Heart left ventricle (tissue), 16 donors: ENCODE data around the gene ZBTB4. TPM values are rescaled to one million over a fixed set of nuclear protein-coding genes. Genes with fewer than 3 reads are reported as not detected.

Source experiments
- ATAC-seq, 4 donors: fragments of 200-7000 bp; cut with Tn5 transposase; one replicate each; pipeline ENCODE4 v1.9.1; 2020 to 2022; ENCODE audit warnings: moderate library complexity in 4 of 4, mild to moderate bottlenecking in 3 of 4, moderate number of reproducible peaks in 1 of 4
- DNase-seq, 5 donors: peaks; one replicate each; pipeline ENCODE4 v3.0.0-alpha.2; 2020
- H3K27ac ChIP-seq, 12 donors: fragments of 200-600 bp; sonication (generic) in 4 of 12; one replicate each; pipeline versions ENCODE4 v1.5.0 to v1.8.0; 2016 to 2022; ENCODE audit warnings: mild to moderate bottlenecking in 2 of 12
- H3K27me3 ChIP-seq, 9 donors: fragments of 200-600 bp; sonication (generic) in 2 of 9; one replicate each; pipeline versions ENCODE4 v1.5.1 to v1.8.0; 2016 to 2022; ENCODE audit warnings: mild to moderate bottlenecking in 3 of 9
- H3K36me3 ChIP-seq, 9 donors: fragments of 200-600 bp; sonication (generic) in 2 of 9; one replicate each; pipeline versions ENCODE4 v1.5.0 to v1.8.0; 2018 to 2022; ENCODE audit warnings: mild to moderate bottlenecking in 2 of 9
- H3K4me1 ChIP-seq, 12 donors: fragments of 200-600 bp; sonication (generic) in 4 of 12; one replicate each; pipeline versions ENCODE4 v1.5.0 to v1.8.0; 2016 to 2022; ENCODE audit warnings: mild to moderate bottlenecking in 3 of 12
- H3K4me3 ChIP-seq, 12 donors: fragments of 200-600 bp; sonication (generic) in 4 of 12; one replicate each; pipeline versions ENCODE4 v1.5.0 to v1.8.0; 2017 to 2022; ENCODE audit warnings: mild to moderate bottlenecking in 9 of 12, moderate library complexity in 4 of 12
- H3K9me3 ChIP-seq, 12 donors: fragments of 200-600 bp; sonication (generic) in 4 of 12; one replicate each; pipeline versions ENCODE4 v1.5.0 to v1.8.0; 2016 to 2022; ENCODE audit warnings: mild to moderate bottlenecking in 1 of 12
- POLR2A ChIP-seq, 2 donors: fragments of 450-650 bp; IDR thresholded peaks; one replicate each; pipeline ENCODE4 v1.6.1; 2017; ENCODE audit warnings: antibody characterized with exemption in 2 of 2, mild to moderate bottlenecking in 2 of 2, moderate library complexity in 2 of 2
- WGBS, 4 donors: extraction: QIAGEN DNeasy Blood & Tissue Kit in 2 of 4; methylation state at CpG; one replicate each; pipeline versions ENCODE4 v1.1.5 to v1.1.7; 2013 to 2018; 5-methylcytosine and 5-hydroxymethylcytosine counted together
- intact Hi-C, 10 donors: fragments of 100-400 bp; cut with DNase I; formaldehyde crosslinking; loops; one replicate each; pipeline versions ENCODE4 v1.11.1 to v1.14.2; 2022
- polyA plus RNA-seq, 2 donors: library from polyadenylated mRNA; stranded (reverse); fragments of 200-250 nt; gene quantifications; one replicate each; pipeline ENCODE4 v1.2.3, GENCODE V29; 2013
- total RNA-seq, 9 donors: library from RNA; depleted of rRNA in 2 of 9; stranded (reverse); fragments of >200 nt in 2 of 9; fragmentation: NEBNext Ultra II Directional in 3 of 9; extraction: Animal tissue kit (Norgen Biotek cat#: 25700) in 3 of 9; gene quantifications; one replicate each; pipeline versions ENCODE4 v1.1.0 to v1.2.4, GENCODE V29; 2016 to 2023
- TF ChIP-seq, protein P1 (sequence below), 12 donors: fragments of 200-600 bp; sonication (generic) in 4 of 12; IDR thresholded peaks; one replicate each; pipeline versions ENCODE4 v1.5.0 to v1.8.0; 2018 to 2022; ENCODE audit warnings: antibody characterized with exemption in 12 of 12, mild to moderate bottlenecking in 5 of 12
- donor health status: ischemic (EF 13 %, LVEDD 7.1; RV severe dilation, severe dysfunction).
- donor health status: healthy with polysubstance abuse.
- donor health status: DM: no; HTN: yes; CAD: no.
- donor health status: DM: no; HTN: no; CAD: no.
- donor health status: ischemic (EF 25% LVEDD 6.9; RV normal size, moderate dysfunction).
- donor health status: ischemic (EF 25% LVEDD 5.7; RV mildly dilated, moderate dysfunction).
- donor health status: healthy.
- donor health status: DM: yes; HTN: yes; CAD: no.
- donor health status: ischemic (EF 35%, LVEDD 5.7; RV mildly dilated, moderate dysfunction).
- donor health status: nonischemic (EF 11% LVEDD 7.7; RV severe dilation, severe dysfunction).
- donor health status: DM: yes; HTN: yes; CAD: no.
- donor health status: PGD.
- donor health status: ischemic (EF 29% LVEDD 5.4; RV normal size, mild dysfunction).
- donor health status: nonischemic (EF 23%, LVEDD 6.1; RV moderate dilation, normal function).

The ZBTB4 gene
- total and polyA plus RNA-seq, 11 donors: 29.3 to 77.2 (median 58.9) TPM

DNA sequence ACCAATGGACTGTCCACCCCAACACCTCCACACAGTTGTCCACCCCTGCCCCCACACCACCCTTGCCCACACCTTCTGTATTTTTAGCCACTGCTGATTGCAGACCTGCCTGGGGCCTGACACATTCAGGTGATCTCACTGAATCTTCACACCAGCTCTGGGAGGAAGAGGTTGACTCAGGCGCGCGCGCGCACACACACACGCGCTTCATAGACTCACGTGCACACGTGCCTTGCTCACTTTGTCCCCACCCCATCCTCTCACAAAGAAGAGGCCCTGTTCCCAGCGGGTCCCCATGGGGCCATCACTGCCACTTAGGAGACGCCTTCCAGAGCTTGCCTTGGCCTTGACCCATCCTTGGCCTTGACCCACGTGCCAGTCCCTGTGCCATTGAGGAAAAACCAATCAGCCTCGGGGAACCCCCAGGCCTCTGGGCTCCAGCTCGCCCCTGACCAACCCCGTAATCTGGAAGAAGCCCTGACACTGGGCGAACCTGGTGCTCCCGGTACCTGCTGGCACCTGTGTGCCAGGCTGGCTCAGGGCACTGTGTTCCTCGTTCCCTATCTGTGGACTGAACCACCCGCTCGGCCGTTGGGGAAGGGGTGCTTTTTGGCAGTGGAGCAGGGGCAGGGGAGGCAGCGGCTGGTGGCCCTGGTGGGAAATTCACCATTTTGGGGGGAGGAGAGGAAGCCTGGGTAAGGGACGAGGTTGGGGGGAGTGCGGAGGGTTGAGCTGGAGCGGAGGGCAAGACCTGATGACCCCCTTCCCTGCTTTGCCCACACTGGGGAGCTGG, 68.6 kb downstream of the ZBTB4 start:
- 91 to 96% (median 92%) methylated on average over 22 to 25 of the region's 25 CpGs for WGBS, 4 donors
- ATAC-seq: no peak
- DNase-seq: no peak
- no peak for TF ChIP-seq POLR2A (IDR thresholded peaks at IDR 0.05)
- TF ChIP-seq, protein P1, sequence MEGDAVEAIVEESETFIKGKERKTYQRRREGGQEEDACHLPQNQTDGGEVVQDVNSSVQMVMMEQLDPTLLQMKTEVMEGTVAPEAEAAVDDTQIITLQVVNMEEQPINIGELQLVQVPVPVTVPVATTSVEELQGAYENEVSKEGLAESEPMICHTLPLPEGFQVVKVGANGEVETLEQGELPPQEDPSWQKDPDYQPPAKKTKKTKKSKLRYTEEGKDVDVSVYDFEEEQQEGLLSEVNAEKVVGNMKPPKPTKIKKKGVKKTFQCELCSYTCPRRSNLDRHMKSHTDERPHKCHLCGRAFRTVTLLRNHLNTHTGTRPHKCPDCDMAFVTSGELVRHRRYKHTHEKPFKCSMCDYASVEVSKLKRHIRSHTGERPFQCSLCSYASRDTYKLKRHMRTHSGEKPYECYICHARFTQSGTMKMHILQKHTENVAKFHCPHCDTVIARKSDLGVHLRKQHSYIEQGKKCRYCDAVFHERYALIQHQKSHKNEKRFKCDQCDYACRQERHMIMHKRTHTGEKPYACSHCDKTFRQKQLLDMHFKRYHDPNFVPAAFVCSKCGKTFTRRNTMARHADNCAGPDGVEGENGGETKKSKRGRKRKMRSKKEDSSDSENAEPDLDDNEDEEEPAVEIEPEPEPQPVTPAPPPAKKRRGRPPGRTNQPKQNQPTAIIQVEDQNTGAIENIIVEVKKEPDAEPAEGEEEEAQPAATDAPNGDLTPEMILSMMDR (IDR thresholded peaks at IDR 0.05): no peak
- Histone ChIP-seq H3K4me1 (peaks cover 0 to 4% (median 0%) of the 10 kb centered on the region in 12 donors), H3K27ac (no peak overlapping the region), H3K4me3 (no peak overlapping the region), H3K36me3 (peaks cover 0 to 16% (median 0%) of the 10 kb centered on the region in 9 donors), H3K27me3 (no peaks in the 10 kb centered on the region), H3K9me3 (no peaks in the 10 kb centered on the region)
- intact Hi-C loops: no loop called here

DNA sequence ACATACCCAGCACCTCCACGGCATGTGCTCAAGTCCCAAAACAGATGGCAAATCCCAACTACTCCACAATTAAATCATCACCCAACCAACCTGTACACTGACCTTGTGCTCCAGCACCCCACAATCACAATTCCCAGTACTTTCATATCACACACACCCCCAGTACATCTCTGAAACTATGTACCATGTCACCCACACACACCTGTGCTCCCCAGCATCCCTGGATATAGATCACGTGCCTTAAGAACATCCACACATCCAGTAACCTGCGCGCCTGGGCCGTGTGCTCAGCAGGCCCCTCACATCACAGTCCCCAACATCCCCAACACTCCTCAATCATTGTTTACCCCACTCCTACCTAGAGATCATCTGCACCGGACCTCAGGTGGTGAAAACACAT, 69.7 kb downstream of the ZBTB4 start:
- no peak for DNase-seq
- 94 to 95% (median 95%) methylated on average over 6 of the region's 6 CpGs for WGBS, 4 donors
- intact Hi-C loops: no loop called here

More for the DNA sequence above, 69.7 kb downstream of the ZBTB4 start:
- TF ChIP-seq, protein P1 (IDR thresholded peaks at IDR 0.05): no peak
- no peak for TF ChIP-seq POLR2A (IDR thresholded peaks at IDR 0.05)
- peaks cover 0 to 16% (median 0%) of the 10 kb centered on the region in 9 donors for H3K36me3 ChIP-seq
- no peaks in the 10 kb centered on the region for H3K9me3 ChIP-seq
- H3K27ac ChIP-seq: no peak overlapping the region
- H3K4me1 ChIP-seq: peaks cover 0 to 16% (median 5%) of the 10 kb centered on the region in 12 donors
- H3K4me3 ChIP-seq: no peak overlapping the region
- no peak for ATAC-seq
- peaks cover 0 to 5% (median 0%) of the 10 kb centered on the region in 9 donors for H3K27me3 ChIP-seq

Other genes starting within 250 kb of the ZBTB4 start
Only the 30 nearest of the 40 such genes appear.
- gene SLC2A4, start 197.9 kb downstream of the ZBTB4 start, total RNA-seq: 100 to 1,000 TPM in 7 of 9 donors, 10 to 100 TPM in 2; 82.0 to 184 (median 172) TPM
- gene SLC2A4, start 197.9 kb downstream of the ZBTB4 start, polyA plus RNA-seq: 100 to 1,000 TPM in 1 of 2 donors, 10 to 100 TPM in 1; 48.5 to 107 TPM
- 1 to 10 TPM in 1 of 9 donors, under 1 TPM in 8; 0.32 to 1.6 (median 0.56) TPM for gene YBX2, start 185.0 kb downstream of the ZBTB4 start, total RNA-seq
- gene YBX2, start 185.0 kb downstream of the ZBTB4 start, polyA plus RNA-seq: 1 to 10 TPM in 1 of 2 donors, under 1 TPM in 1; 0.43 to 2.0 TPM
- gene EIF5A, start 172.0 kb downstream of the ZBTB4 start, total RNA-seq: 100 to 1,000 TPM; 120 to 500 (median 257) TPM
- 100 to 1,000 TPM; 403 to 934 TPM for gene EIF5A, start 172.0 kb downstream of the ZBTB4 start, polyA plus RNA-seq
- 100 to 1,000 TPM in 1 of 9 donors, 10 to 100 TPM in 8; 51.0 to 118 (median 61.2) TPM for gene GPS2, start 164.3 kb downstream of the ZBTB4 start, total RNA-seq
- gene GPS2, start 164.3 kb downstream of the ZBTB4 start, polyA plus RNA-seq: 10 to 100 TPM; 81.6 to 88.4 TPM
- gene NEURL4, start 150.3 kb downstream of the ZBTB4 start, total RNA-seq: 10 to 100 TPM; 13.6 to 39.2 (median 27.6) TPM
- gene NEURL4, start 150.3 kb downstream of the ZBTB4 start, polyA plus RNA-seq: 10 to 100 TPM; 23.0 to 29.6 TPM
- 10 to 100 TPM in 5 of 9 donors, 1 to 10 TPM in 3, under 1 TPM in 1; 0.88 to 24.2 (median 16.4) TPM for gene ACAP1, start 143.1 kb downstream of the ZBTB4 start, total RNA-seq
- 1 to 10 TPM; 2.6 to 6.1 TPM for gene ACAP1, start 143.1 kb downstream of the ZBTB4 start, polyA plus RNA-seq
- gene KCTD11, start 127.5 kb downstream of the ZBTB4 start, total RNA-seq: 1 to 10 TPM; 3.4 to 9.0 (median 5.9) TPM
- 1 to 10 TPM; 6.4 to 9.6 TPM for gene KCTD11, start 127.5 kb downstream of the ZBTB4 start, polyA plus RNA-seq
- not detected for gene TMEM95, start 124.5 kb downstream of the ZBTB4 start, total RNA-seq
- gene TMEM95, start 124.5 kb downstream of the ZBTB4 start, polyA plus RNA-seq: not detected
- gene TNK1, start 98.5 kb downstream of the ZBTB4 start, total RNA-seq: 1 to 10 TPM; 1.4 to 6.2 (median 2.2) TPM
- 1 to 10 TPM; 1.8 to 2.1 TPM for gene TNK1, start 98.5 kb downstream of the ZBTB4 start, polyA plus RNA-seq
- 10 to 100 TPM; 14.3 to 29.5 (median 16.4) TPM for gene PLSCR3, start 85.1 kb downstream of the ZBTB4 start, total RNA-seq
- 10 to 100 TPM; 21.2 to 28.3 TPM for gene PLSCR3, start 85.1 kb downstream of the ZBTB4 start, polyA plus RNA-seq
- 10 to 100 TPM; 51.9 to 78.7 (median 69.5) TPM for gene TMEM256, start 75.5 kb downstream of the ZBTB4 start, total RNA-seq
- 100 to 1,000 TPM in 1 of 2 donors, 10 to 100 TPM in 1; 74.4 to 195 TPM for gene TMEM256, start 75.5 kb downstream of the ZBTB4 start, polyA plus RNA-seq
- gene NLGN2, start 71.8 kb downstream of the ZBTB4 start, total RNA-seq: 10 to 100 TPM in 2 of 9 donors, 1 to 10 TPM in 7; 4.6 to 12.9 (median 7.3) TPM
- gene NLGN2, start 71.8 kb downstream of the ZBTB4 start, polyA plus RNA-seq: 10 to 100 TPM in 1 of 2 donors, 1 to 10 TPM in 1; 3.5 to 11.1 TPM
- gene SPEM1, start 59.3 kb downstream of the ZBTB4 start, total RNA-seq: not detected
- not detected for gene SPEM1, start 59.3 kb downstream of the ZBTB4 start, polyA plus RNA-seq
- gene SPEM2, start 54.0 kb downstream of the ZBTB4 start, total RNA-seq: not detected
- gene SPEM2, start 54.0 kb downstream of the ZBTB4 start, polyA plus RNA-seq: not detected
- gene SPEM3, start 50.8 kb downstream of the ZBTB4 start, total RNA-seq: not detected
- gene SPEM3, start 50.8 kb downstream of the ZBTB4 start, polyA plus RNA-seq: not detected
- 1 to 10 TPM; 1.7 to 6.8 (median 4.0) TPM for gene TMEM102, start 44.2 kb downstream of the ZBTB4 start, total RNA-seq
- gene TMEM102, start 44.2 kb downstream of the ZBTB4 start, polyA plus RNA-seq: 1 to 10 TPM; 1.8 to 4.5 TPM
- gene FGF11, start 40.1 kb downstream of the ZBTB4 start, total RNA-seq: 1 to 10 TPM; 2.8 to 9.6 (median 7.8) TPM
- gene FGF11, start 40.1 kb downstream of the ZBTB4 start, polyA plus RNA-seq: 1 to 10 TPM; 1.6 to 9.6 TPM
- 10 to 100 TPM in 7 of 9 donors, 1 to 10 TPM in 2; 8.2 to 14.2 (median 11.0) TPM for gene CHRNB1, start 34.6 kb downstream of the ZBTB4 start, total RNA-seq
- 10 to 100 TPM; 11.2 to 27.3 TPM for gene CHRNB1, start 34.6 kb downstream of the ZBTB4 start, polyA plus RNA-seq
- not detected for gene SLC35G6, start 1.8 kb upstream of the ZBTB4 start, total RNA-seq
- under 1 TPM in 1 of 2 donors, not detected in 1; 0.08 TPM for gene SLC35G6, start 1.8 kb upstream of the ZBTB4 start, polyA plus RNA-seq
- gene POLR2A, start 4.7 kb upstream of the ZBTB4 start, total RNA-seq: 10 to 100 TPM; 31.4 to 77.6 (median 50.7) TPM
- gene POLR2A, start 4.7 kb upstream of the ZBTB4 start, polyA plus RNA-seq: 10 to 100 TPM; 17.3 to 18.5 TPM
- 10 to 100 TPM; 20.3 to 49.5 (median 35.1) TPM for gene TNFSF12, start 69.4 kb upstream of the ZBTB4 start, total RNA-seq
- 10 to 100 TPM; 19.6 to 36.8 TPM for gene TNFSF12, start 69.4 kb upstream of the ZBTB4 start, polyA plus RNA-seq
- 10 to 100 TPM in 3 of 9 donors, 1 to 10 TPM in 6; 3.7 to 43.0 (median 6.4) TPM for gene TNFSF13, start 79.1 kb upstream of the ZBTB4 start, total RNA-seq
- gene TNFSF13, start 79.1 kb upstream of the ZBTB4 start, polyA plus RNA-seq: 1 to 10 TPM; 6.9 to 7.1 TPM
- 10 to 100 TPM; 26.4 to 59.5 (median 28.9) TPM for gene SENP3, start 82.3 kb upstream of the ZBTB4 start, total RNA-seq
- 10 to 100 TPM; 29.1 to 65.5 TPM for gene SENP3, start 82.3 kb upstream of the ZBTB4 start, polyA plus RNA-seq
- gene CD68, start 100.0 kb upstream of the ZBTB4 start, total RNA-seq: 100 to 1,000 TPM in 2 of 9 donors, 10 to 100 TPM in 6, 1 to 10 TPM in 1; 9.9 to 324 (median 22.5) TPM
- gene CD68, start 100.0 kb upstream of the ZBTB4 start, polyA plus RNA-seq: 10 to 100 TPM; 11.3 to 46.7 TPM
- gene MPDU1, start 104.2 kb upstream of the ZBTB4 start, total RNA-seq: 10 to 100 TPM; 18.4 to 90.1 (median 25.4) TPM
- gene MPDU1, start 104.2 kb upstream of the ZBTB4 start, polyA plus RNA-seq: 100 to 1,000 TPM in 1 of 2 donors, 10 to 100 TPM in 1; 33.3 to 106 TPM
- 1 to 10 TPM in 4 of 9 donors, under 1 TPM in 4, not detected in 1; 0.65 to 8.0 (median 1.2) TPM for gene SOX15, start 110.5 kb upstream of the ZBTB4 start, total RNA-seq
- gene SOX15, start 110.5 kb upstream of the ZBTB4 start, polyA plus RNA-seq: 1 to 10 TPM in 1 of 2 donors, under 1 TPM in 1; 0.32 to 2.2 TPM
- gene FXR2, start 135.3 kb upstream of the ZBTB4 start, total RNA-seq: 100 to 1,000 TPM in 4 of 9 donors, 10 to 100 TPM in 5; 68.0 to 121 (median 98.6) TPM
- gene FXR2, start 135.3 kb upstream of the ZBTB4 start, polyA plus RNA-seq: 100 to 1,000 TPM in 1 of 2 donors, 10 to 100 TPM in 1; 72.4 to 123 TPM
- gene SAT2, start 148.2 kb upstream of the ZBTB4 start, total RNA-seq: 10 to 100 TPM; 50.0 to 76.0 (median 57.3) TPM
- gene SAT2, start 148.2 kb upstream of the ZBTB4 start, polyA plus RNA-seq: 100 to 1,000 TPM; 113 to 131 TPM
- gene SHBG, start 150.5 kb upstream of the ZBTB4 start, total RNA-seq: 1 to 10 TPM in 1 of 9 donors, under 1 TPM in 4, not detected in 4; 0.56 to 1.1 (median 0.66) TPM
- under 1 TPM; 0.28 to 0.61 TPM for gene SHBG, start 150.5 kb upstream of the ZBTB4 start, polyA plus RNA-seq
- gene ATP1B2, start 171.3 kb upstream of the ZBTB4 start, total RNA-seq: 1 to 10 TPM; 1.3 to 6.6 (median 2.9) TPM
- gene ATP1B2, start 171.3 kb upstream of the ZBTB4 start, polyA plus RNA-seq: 1 to 10 TPM in 1 of 2 donors, under 1 TPM in 1; 0.60 to 2.6 TPM